HG03066 (cell line): ENCODE results near the gene RIT2.
"Not testable (repeated sequence)": the region's sequence is repeated elsewhere in the genome, so short reads cannot be mapped to it uniquely, and the experiment has no call there.

ENCODE experiments used
- ATAC-seq: cut with Tn5 transposase; IDR thresholded peaks from one replicate; pipeline ENCODE4 v1.9.1; 2021; ENCODE audit warnings: low read depth; ENCODE audit not compliant: unreplicated experiment

Gene RIT2

DNA sequence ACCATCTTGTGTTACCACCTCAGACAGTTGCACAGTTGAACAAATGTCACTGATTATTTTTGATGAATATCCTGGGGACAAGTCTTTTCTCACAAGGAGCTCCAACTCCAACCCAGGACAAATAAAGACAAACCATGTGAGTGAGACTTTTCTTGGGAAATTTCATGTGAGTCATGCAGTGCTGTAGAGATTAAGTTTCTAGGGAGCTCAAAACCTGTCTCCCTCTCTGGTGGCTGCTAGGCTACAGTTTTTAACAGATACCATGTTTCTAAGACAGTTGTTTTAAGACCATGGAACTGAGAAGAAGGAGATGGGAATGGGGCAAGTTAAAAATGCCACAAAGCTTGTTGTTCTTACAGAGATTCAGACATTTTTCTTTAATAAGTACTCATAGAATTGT, 255.5 kb downstream of the RIT2 start:
- no peak for ATAC-seq

DNA sequence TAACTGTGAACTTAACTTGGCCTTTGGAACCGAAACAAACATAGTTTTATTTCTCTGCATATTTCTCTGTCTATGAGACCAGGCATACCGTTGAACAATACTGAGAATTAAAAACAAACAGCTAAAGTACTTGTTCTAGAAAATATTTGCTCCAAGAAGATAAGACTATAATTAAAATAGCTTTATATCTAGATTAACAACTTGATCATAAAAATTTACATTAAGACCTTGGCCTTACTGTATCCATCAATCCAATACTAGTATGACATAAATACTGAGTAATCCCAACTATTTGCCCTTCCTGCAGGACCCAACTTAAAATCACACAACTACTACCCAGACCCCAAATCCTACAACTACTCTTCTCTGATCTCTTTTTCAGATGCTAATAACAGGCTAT, 260.9 kb downstream of the RIT2 start:
- ATAC-seq: no peak

DNA sequence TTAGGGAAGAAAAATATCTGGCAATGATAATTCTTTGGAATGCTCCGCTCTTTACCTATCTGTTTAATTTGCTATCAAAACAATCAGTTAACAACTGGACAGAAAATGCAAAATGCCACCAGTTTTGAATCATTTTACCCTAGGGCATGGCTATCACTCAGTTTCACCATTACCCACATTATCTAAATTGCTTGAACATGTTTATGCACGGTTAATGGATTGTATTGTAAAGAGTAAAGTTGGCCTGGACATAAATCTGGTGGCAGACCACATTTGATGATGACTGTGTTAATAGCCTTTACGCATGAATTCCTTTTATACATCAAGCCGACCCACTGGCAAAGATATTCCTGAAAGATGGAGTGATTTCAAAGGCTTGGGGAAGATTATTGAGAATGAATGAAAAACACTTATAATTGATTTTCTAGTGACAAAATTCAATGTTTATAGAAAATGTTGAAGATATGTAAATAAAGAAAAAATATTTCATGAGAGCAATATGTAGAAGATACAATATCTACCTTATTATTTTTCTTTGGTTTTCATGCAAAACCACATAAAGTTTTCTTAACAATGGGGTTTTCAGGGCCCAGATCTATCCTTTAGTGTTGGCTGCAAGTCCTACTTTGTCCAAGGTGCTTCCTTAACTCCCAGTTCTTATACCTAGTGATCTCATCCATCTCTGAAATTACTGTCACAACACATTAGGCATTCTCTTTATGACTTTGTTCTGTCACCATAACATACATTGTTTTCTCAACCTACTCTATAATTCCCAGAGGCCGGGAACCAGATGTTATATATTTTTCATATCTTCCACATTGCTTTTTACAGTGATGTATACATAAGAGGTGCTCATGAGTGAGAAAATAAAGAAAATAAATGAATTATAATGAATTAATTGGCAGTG, 265.1 kb downstream of the RIT2 start:
- no peak for ATAC-seq

DNA sequence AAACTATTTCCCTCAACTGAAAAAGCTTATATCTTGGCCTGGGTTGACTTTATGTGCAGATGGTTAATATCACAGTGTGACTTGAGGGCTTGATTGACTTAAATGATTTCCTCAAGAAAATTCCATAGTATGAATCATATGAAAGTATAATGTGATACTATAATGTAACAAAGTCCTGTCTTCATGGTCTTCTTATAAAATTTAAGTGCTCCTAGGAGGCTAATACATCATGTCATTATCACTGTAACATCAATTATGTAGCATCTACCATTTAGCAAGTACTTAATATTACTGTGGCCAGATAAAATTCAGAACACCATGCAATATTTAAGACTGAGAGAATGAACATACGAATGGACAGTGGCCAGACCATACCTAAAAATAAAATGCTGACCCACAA, 276.1 kb downstream of the RIT2 start:
- ATAC-seq: no peak

DNA sequence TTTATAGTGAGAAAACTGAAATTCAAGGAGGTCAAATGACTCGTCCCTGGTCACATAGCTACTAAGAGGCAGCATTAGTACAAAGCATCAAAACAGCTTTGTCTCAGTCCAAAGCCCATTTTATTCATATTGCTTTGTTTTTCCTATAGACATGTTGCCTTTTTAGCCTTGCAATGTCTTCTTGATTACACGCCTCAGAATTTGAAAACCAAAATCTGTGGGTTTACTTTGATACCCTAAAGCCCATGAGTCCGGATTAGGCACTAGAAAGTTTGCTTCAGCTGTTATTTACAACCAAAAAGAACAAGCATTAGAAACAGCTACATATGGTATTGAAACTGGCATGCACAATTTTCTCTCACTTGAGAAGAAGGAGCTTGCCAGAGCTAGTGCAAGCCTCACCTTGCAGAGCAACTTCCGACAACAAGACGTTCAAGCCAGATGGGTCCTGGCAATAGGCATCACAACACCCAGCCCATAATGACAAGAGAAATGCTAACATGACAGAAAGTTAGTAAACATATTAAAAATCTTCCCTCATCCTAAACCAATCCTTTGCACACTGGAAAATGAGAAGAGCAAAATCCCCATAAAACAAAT, 276.8 kb downstream of the RIT2 start:
- no peak for ATAC-seq

DNA sequence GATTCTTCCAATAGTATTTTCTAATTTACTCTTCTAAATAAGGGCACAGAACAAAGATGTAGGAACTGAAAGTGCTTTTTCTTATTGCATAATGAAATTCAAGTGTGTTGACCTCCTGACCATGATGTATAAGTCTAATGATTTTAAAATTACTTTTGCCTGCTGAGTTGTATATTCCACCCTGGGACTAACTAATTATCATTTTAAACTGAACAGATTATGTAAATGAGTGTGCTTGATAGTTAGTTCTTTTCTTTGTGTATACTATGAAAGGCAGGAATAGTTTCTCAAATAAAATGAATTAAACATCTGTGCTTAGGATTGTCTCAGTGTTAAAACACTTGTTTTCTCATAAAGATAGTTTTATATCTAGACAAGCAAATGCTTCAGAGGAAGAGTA, 284.5 kb downstream of the RIT2 start:
- no peak for ATAC-seq

DNA sequence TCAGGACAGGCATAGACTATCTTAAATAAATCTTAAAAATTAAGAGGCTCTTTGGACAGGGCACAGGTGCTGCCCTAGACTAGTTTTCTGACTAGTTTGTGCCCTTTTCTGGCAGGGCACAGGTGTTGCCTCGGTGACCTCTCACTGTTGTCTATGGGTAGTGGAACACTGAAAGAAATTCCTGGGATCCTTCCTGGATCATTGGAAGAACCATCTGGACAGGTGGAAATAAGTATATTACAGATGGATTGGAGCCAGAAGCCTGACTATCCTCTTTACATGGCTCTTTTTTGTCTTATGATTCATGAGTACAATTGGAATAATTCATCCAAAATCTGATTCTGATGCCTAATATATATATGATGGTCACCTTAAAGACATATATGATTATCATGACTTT, 286.6 kb downstream of the RIT2 start:
- no peak for ATAC-seq

DNA sequence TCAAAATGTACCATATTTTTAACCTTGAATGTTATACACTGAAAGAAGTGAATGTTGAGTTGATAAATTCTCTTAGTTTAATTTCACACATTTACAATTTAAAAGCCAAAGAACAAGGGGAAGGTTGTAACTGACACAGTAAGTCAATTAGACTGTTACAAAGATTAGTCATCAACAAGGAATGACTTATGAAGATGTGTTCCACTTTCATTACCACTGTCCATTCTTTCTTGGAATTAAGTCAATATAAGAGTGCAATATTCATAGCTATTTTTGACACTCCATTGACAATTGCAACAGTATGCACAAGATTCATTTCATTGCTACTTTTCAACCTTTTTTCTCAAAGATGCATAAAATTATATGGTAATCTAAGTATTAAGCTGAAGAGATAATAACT, 291.3 kb downstream of the RIT2 start:
- ATAC-seq: no peak

DNA sequence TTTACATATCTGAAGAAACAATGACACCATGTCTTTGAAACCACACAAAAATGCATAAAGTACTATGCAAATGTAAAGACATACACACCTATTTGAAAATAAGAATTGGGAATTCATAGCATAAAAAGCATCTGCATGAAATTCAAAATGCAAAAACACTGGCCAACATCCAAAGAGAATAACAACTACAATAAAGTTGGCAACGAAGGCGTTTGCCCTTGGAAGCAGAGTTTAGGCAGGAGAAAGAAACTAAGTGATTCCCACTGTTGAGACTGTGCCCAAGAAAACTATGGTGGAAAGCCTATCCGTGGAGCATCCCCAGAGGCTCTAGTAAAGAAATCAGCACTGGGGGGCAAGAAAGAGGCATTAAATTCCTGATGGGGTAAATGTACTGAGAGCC, 292.8 kb downstream of the RIT2 start:
- ATAC-seq: no peak

DNA sequence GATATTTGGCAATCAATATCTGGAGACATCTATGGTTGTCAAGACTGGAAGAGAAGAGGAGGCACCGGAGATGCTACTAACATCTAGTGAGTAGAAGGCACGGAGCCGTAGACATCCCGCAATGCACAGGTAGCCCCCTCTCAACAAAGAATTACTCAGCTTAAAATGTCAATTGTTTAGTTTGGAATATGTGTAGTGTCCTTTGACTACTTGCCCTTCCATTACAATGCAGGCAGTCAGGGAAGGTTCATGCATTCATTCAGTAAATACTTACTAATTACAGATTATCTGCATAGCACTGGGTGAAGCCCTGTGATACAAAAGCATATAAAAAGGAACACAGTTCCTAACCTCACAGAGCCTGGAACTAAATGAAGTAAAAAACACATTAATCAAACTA, 294.0 kb downstream of the RIT2 start:
- ATAC-seq: no peak

DNA sequence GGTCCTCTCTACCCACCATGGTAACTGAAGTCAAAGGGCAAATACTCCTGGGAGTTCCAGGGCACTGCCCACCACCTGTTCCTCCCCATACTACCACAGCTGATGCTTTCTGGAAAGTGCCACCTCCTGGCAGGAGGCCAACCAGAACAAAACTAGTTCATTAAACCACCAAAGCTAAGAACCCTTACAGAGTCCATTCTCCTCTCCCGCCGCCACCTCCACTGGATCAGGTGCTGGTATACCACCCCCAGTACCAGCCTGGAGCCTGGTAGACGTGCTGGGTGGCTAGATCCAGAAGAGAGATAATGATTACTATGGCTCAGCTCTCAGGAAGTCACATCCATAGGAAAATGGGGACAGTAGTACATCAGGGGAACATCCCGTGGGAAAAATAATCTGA, 300.9 kb downstream of the RIT2 start:
- ATAC-seq: no peak

DNA sequence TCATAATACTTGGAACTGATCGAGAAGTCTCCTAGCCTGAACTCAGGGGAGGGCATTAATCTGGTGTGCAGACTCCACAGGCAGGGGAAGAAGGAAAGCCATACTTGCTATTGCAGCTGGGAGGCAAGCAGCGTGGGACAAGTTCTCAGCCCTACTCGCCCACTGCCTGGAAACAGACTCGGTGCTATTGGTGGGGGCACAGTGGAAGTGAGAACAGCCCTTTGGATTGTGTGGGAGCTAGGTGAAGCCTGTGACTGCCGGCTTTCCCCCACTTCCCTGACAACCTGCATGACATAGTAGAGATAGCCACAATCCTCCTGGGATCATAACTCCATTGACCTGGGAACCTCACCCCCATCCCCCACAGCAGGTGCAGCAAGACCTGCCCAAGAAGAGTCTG, 301.3 kb downstream of the RIT2 start:
- ATAC-seq: no peak

DNA sequence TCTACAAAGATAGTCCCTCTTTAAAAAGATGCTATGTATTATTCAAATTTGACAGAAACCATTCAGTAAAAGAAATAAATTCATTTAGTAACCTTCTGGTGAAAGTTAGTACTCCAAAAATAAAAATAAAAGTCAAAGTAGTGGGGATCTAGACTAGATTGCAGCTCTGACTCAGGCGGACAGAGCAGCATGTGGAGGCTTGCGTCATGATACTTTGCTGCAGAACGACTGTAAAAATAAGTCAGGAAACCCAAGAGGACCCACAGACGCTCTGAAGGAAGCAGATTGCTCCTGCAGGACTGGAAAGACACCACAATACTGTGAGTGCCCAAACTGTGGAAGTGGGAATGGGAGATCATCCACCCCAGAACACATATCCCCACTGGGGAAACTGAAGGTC, 301.9 kb downstream of the RIT2 start:
- ATAC-seq: no peak

DNA sequence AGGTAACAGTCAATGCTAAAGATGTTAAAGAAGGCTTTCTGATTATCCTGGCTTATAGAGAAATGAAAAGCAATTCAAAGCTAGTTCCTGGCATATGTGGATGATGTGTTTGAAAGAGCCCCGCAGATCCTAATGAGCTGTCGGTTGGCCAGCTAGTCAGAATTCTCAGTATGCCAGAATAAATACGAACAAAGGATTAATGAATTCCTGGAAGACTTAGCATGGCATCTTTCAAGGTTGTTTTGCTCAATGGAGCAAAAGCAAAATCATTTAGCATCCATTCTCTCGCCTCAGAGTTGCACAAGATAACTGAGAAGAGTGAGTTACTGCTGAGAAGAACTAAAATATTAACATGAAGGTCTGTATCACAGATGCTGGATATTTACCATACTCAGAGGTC, 307.6 kb downstream of the RIT2 start:
- no peak for ATAC-seq

DNA sequence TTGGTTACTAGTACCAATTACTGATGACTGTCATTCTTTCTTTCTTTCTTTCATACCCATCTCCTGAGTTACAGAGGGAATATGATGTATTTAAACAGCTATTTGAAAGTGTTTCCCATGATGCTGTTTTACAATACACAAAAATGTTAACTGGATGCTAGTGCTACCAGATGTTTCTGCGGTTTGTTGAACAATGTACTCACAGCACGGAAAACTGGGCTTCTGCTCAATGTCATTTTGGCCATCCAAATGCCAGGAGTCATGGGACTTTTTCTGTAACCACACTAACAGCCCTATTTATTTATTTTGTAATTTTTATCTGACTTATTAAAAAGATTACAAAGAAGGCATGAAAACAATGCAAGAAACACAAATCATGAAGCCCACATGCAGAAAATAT, 313.8 kb downstream of the RIT2 start:
- no peak for ATAC-seq

DNA sequence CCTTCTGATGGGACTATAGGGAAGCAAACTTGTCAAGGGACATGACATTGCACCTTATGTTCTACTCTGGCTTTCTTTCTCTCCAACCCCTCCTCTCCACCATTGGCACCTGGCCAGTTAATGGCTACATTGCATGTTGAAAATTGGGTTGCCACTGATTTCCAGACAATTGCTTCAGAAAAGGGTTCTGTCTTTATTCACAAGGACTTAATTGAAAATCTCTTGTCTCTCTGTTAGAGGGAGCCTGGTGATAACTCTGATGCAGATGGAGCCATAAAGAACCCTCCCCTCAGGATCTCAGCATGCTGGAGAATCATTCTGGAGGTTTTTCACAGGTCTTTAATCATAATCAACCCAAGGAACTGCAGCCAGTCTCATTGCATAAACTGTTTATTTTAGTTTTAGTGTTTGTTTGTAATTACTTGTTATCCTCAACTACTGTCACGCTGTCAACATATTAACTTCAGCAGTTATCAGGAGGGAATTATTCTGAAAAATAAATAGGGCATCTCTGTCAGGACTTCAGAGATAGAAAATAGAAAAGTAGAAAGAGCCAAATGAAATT, 316.8 kb downstream of the RIT2 start:
- ATAC-seq: no peak

DNA sequence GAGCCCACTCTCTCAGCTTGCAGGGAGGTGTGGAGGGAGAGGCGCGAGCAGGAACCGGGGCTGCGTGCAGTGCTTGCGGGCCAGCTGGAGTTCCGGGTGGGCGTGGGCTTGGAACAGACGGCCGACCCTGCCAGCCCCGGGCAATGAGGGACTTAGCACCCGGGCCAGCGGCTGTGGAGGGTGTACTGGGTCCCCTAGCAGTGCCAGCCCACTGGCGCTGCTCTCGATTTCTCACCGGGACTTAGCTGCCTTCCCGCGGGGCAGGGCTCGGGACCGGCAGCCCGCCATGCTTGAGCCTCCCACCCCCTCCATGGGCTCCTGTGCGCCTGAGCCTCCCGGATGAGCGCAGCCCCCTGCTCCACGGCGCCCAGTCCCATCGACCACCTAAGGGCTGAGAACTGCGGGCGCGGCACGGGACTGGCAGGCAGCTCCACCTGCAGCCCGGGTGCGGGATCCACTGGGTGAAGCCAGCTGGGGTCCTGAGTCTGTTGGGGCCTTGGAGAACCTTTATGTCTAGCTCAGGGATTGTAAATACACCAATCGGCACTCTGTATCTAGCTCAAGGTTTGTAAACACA, 320.2 kb downstream of the RIT2 start:
- ATAC-seq: not testable (repeated sequence)

DNA sequence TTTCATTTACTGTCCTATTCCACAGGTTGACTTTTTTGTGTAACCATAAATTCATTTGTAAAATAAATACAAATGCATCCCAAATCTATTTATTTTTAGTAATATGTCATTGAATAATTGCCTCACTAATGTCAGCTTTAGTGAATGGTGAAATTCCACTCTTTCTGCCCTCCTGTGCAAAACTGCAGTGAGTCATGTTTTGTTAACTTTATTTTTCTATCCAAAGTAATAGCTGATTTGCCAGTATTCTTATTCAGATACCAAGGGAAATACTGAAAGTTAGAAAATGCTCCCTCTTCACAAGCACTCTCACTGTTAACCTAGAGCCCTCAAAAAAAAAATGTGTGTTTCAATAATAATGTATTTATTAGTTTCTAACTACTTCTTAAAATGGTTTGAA, 322.8 kb downstream of the RIT2 start:
- ATAC-seq: no peak

DNA sequence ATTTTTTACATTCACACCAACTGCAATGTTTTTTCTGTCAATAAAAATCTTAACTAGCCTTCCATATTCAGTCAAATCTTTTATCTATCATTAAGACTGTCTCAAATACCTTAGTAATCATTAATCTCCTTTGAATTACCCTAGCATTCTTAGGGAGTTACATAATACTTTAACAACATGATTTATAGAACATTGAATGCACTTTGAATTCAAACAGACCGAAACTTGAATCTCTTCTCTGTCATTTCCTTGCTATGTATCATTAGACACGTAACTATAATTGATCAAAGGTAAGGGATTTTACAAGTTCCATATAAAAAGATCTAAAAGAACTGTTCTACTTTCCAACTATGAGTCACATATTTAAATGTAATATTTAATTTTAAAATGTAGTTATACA, 330.9 kb downstream of the RIT2 start:
- no peak for ATAC-seq

DNA sequence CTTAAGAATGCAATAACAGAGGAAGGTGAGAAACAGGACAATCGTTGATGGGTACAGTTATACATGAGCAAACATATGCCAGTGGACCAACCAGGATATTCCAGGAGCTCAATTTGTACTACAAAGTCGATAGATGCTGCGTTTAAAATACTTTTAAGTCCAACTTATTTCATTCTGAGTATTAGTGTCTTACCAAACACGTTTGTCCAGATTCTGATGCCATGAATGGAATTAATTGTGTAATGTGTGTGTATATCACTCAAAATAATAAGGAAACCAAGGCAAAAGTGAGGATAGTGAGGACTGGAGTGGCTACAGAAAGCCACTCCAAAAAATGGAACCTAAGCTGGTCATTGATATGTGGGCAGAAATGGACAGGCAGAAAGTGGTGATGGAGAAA, 332.6 kb downstream of the RIT2 start:
- no peak for ATAC-seq

DNA sequence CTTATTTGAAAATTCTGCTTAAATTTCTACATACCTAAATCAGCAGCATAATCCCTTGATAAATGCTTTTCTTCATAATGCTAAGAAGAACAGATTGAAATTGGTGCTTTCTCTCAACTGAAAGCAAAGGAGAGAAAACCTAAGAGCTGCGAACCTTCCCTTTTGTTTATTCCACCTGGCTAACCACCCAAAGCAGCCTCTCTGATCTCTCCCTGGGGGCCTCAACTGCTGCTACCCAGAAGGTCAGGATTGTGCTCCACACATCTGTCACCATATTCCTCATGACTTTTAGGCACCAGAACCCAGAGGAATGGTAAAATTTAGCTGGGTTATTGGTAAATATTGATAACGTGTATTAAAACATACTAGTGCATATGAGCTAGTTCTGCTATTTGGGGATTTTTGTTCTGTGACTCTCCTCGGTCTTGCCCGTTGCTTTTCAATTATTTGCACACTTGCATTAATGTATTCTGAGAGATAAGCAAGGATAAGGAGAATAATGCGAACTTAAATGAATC, 334.1 kb downstream of the RIT2 start:
- ATAC-seq: no peak
